ENCODE measurements around the gene EIF3I.

- TF ChIP-seq CTCF (IDR thresholded peaks at IDR 0.05; ENCODE audit: low read length): no peak
- no peak for TF ChIP-seq EZH2 (IDR thresholded peaks at IDR 0.05; ENCODE audit: borderline replicate concordance, low read length)
These were observed 21.8 kb upstream of the EIF3I start, which contains the start of gene CCDC28B for GRCh38 chr1:32200226-32201010.

Measured in OCI-LY1 (cell line).